HepG2 (cell line): ENCODE results near the gene CTSZ. TPM values are rescaled to one million over a fixed set of nuclear protein-coding genes. Genes with fewer than 3 reads are reported as not detected.

ENCODE experiments used
- CREM ChIP-seq, 2 experiments: sonication (generic) in 1 of 2; formaldehyde crosslinking in 1 of 2; IDR thresholded peaks; 2 replicates each; pipeline versions ENCODE4 v1.4.0 to v1.6.1; 2016 to 2020; ENCODE audit warnings: antibody characterized with exemption in 1 of 2, mild to moderate bottlenecking in 1 of 2, missing genetic modification reagents in 1 of 2
- DPF2 ChIP-seq: sonication (generic); formaldehyde crosslinking; IDR thresholded peaks from 2 replicates; pipeline ENCODE4 v1.4.0; 2020; ENCODE audit warnings: mild to moderate bottlenecking, low read depth, missing genetic modification reagents, borderline replicate concordance
- EHMT2 ChIP-seq: fragments of 200-600 bp; sonication (generic); IDR thresholded peaks from 2 replicates; pipeline ENCODE4 v1.7.0; 2017; ENCODE audit warnings: antibody characterized with exemption, low read depth, low read length, borderline replicate concordance
- FIP1L1 ChIP-seq: fragments of 200-400 bp; formaldehyde crosslinking; IDR thresholded peaks from 2 replicates; pipeline ENCODE4 v1.6.1; 2018; ENCODE audit warnings: low read depth, mild to moderate bottlenecking, low read length, moderate library complexity, borderline replicate concordance; ENCODE audit not compliant: insufficient read depth
- HDAC6 ChIP-seq: fragments of 200-600 bp; sonication (generic); IDR thresholded peaks from 2 replicates; pipeline ENCODE4 v1.7.0; 2017; ENCODE audit warnings: mild to moderate bottlenecking, antibody characterized with exemption, low read length, low read depth
- HMG20B ChIP-seq: conservative IDR thresholded peaks from 2 replicates; pipeline ENCODE4 v1.6.1; 2016; ENCODE audit warnings: missing genetic modification reagents, missing compliant biosample characterization
- NFKB2 ChIP-seq: sonication (generic); formaldehyde crosslinking; IDR thresholded peaks from 2 replicates; pipeline ENCODE4 v1.4.0; 2020; ENCODE audit warnings: missing genetic modification reagents, borderline replicate concordance
- NFKBIZ ChIP-seq: IDR thresholded peaks from 2 replicates; pipeline ENCODE4 v1.6.1; 2018; ENCODE audit warnings: missing genetic modification reagents, missing compliant biosample characterization
- NKX3-1 ChIP-seq: sonication (generic); formaldehyde crosslinking; IDR thresholded peaks from 2 replicates; pipeline ENCODE4 v1.5.0; 2020; ENCODE audit warnings: missing genetic modification reagents
- ONECUT2 ChIP-seq: sonication (generic); formaldehyde crosslinking; IDR thresholded peaks from 2 replicates; pipeline ENCODE4 v1.4.0; 2020; ENCODE audit warnings: missing genetic modification reagents
- RERE ChIP-seq: IDR thresholded peaks from 2 replicates; pipeline ENCODE4 v1.6.1; 2016; ENCODE audit warnings: low read depth, missing genetic modification reagents, missing compliant biosample characterization
- RFX1 ChIP-seq: fragments of 450-650 bp; IDR thresholded peaks from 2 replicates; pipeline ENCODE4 v1.6.1; 2017
- SRSF1 ChIP-seq: fragments of 200-400 bp; formaldehyde crosslinking; optimal IDR thresholded peaks from 2 replicates; pipeline ENCODE3; 2017; ENCODE audit warnings: mild to moderate bottlenecking, low read depth, low read length, moderate library complexity
- TFDP1 ChIP-seq: IDR thresholded peaks from 2 replicates; pipeline ENCODE4 v1.6.1; 2016; ENCODE audit warnings: missing compliant biosample characterization, missing genetic modification reagents, borderline replicate concordance
- XBP1 ChIP-seq: sonication (generic); formaldehyde crosslinking; IDR thresholded peaks from 2 replicates; pipeline ENCODE4 v1.5.0; 2020; ENCODE audit warnings: missing genetic modification reagents
- ZMYM4 ChIP-seq: sonication (generic); formaldehyde crosslinking; IDR thresholded peaks from 2 replicates; pipeline ENCODE4 v1.8.1; 2023; ENCODE audit warnings: mild to moderate bottlenecking, missing genetic modification reagents
- ZNF33B ChIP-seq: sonication (generic); formaldehyde crosslinking; IDR thresholded peaks from 2 replicates; pipeline ENCODE4 v1.5.1; 2020; ENCODE audit warnings: mild to moderate bottlenecking, missing genetic modification reagents
- ZNF354B ChIP-seq: sonication (generic); formaldehyde crosslinking; IDR thresholded peaks from 2 replicates; pipeline ENCODE4 v1.8.0; 2022; ENCODE audit warnings: mild to moderate bottlenecking, missing genetic modification reagents
- ZNF724P ChIP-seq: sonication (generic); formaldehyde crosslinking; IDR thresholded peaks from 2 replicates; pipeline ENCODE4 v1.8.0; 2022; ENCODE audit warnings: missing genetic modification reagents, borderline replicate concordance
- ZNF790 ChIP-seq: sonication (generic); formaldehyde crosslinking; IDR thresholded peaks from 2 replicates; pipeline ENCODE4 v1.8.0; 2022; ENCODE audit warnings: missing genetic modification reagents, mild to moderate bottlenecking, borderline replicate concordance
- ZUFSP ChIP-seq: sonication (generic); formaldehyde crosslinking; IDR thresholded peaks from 2 replicates; pipeline ENCODE4 v1.9.0; 2021; ENCODE audit warnings: missing genetic modification reagents, mild to moderate bottlenecking, borderline replicate concordance
- polyA plus RNA-seq, 8 experiments: library from polyadenylated mRNA; depleted of rRNA in 3 of 8; stranded (reverse) in 7 of 8; unstranded in 1 of 8; fragments of >200 nt; fragmentation: Illumina TruSeq in 4 of 8; extraction: Trizol in 4 of 8; gene quantifications; 2 replicates each; pipeline versions ENCODE4 v1.2.1 to v1.2.3, GENCODE V29; 2011 to 2016; ENCODE audit warnings: low read depth in 4 of 8, missing spikeins in 1 of 8, mixed read lengths in 1 of 8; ENCODE audit not compliant: insufficient read depth in 1 of 8
- total RNA-seq, 5 experiments: library from RNA; depleted of rRNA; stranded (reverse); fragments of >200 nt; fragmentation: Illumina TruSeq; extraction: Trizol; gene quantifications; 2 replicates each; pipeline ENCODE4 v1.2.3, GENCODE V29; 2016; ENCODE audit warnings: low read depth in 1 of 5

CTSZ gene
- total and polyA plus RNA-seq, 2 of the 13 experiments (the other 11 are each of a cell fraction or from before 2014, with no cell fraction given), result 0.33 TPM; not detected in 1

GRCh38 chr20:59015812-59016711 lies 9.0 kb upstream of the CTSZ start (continued):
- TF ChIP-seq HMG20B (CRISPR knock-in tag), result peak; percentile 92
- peak; percentile 94 for TF ChIP-seq DPF2 (CRISPR knock-in tag)
- no peak for TF ChIP-seq SRSF1
- TF ChIP-seq ZUFSP (CRISPR knock-in tag), result no peak
- TF ChIP-seq RFX1, result no peak
- TF ChIP-seq EHMT2, result no peak
- TF ChIP-seq ZNF724P (CRISPR knock-in tag), result no peak
- peak; percentile 72 for TF ChIP-seq ZMYM4 (CRISPR knock-in tag)
- peak; percentile 97 for TF ChIP-seq NKX3-1 (CRISPR knock-in tag)
- TF ChIP-seq ONECUT2, result 0 out of 2 replicates have a peak, but pooled peaks have one; percentile 56
- TF ChIP-seq FIP1L1, result peak; percentile 70
- TF ChIP-seq ZNF790, result peak; percentile 29; the same call in 1 of the 2 replicates
- peak; percentile 80; the same call in 1 of the 2 replicates for TF ChIP-seq NFKBIZ
- TF ChIP-seq ZNF354B (CRISPR knock-in tag), result no peak
- TF ChIP-seq XBP1 (CRISPR knock-in tag), result 0 out of 2 replicates have a peak, but pooled peaks have one; percentile 37
- peak; percentile 94 for TF ChIP-seq CREM (IDR thresholded peaks at IDR 0.05)
- no peak for TF ChIP-seq CREM (CRISPR knock-in tag; IDR thresholded peaks at IDR 0.05)
- peak; percentile 95 for TF ChIP-seq TFDP1 (CRISPR knock-in tag)
- no peak for TF ChIP-seq ZNF33B (CRISPR knock-in tag)
- no peak for TF ChIP-seq HDAC6
- TF ChIP-seq RERE (CRISPR knock-in tag), result peak; percentile 96
- TF ChIP-seq NFKB2 (CRISPR knock-in tag), result no peak
